ENCODE measurements around the gene DCK.
"Not testable (repeated sequence)": the region's sequence is repeated elsewhere in the genome, so short reads cannot be mapped to it uniquely, and the experiment has no call there.

The DCK gene

DNA sequence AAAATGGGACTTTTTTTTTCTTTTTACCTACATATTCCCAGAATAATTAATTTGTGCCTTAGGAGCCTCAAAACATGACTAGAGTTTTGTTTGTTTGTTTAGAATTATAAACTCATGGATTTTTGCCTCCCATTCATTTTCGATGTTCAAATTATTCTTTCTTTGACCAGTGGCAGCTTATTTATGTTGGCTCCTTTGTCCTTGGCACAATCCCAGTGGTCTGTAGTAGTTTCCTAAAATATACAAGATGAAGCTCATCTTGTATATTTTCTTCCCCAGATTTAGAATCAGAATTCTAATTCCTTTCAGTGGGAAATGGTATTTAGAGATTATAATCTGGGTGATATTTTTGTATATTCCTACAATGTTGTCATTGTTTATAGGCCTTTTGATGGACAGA lies 27.2 kb downstream of the DCK start:
- H3K27me3 Mint-ChIP-seq (ENCODE audit: low read depth, poor library complexity) = no peaks in the 10 kb centered on the region
- no peak for TF ChIP-seq CTCF (IDR thresholded peaks at IDR 0.05)
- no peak overlapping the region for H3K27ac Mint-ChIP-seq
- peaks cover 32% of the 10 kb centered on the region for H3K9me3 Mint-ChIP-seq
- H3K4me3 Mint-ChIP-seq = no peak overlapping the region
- H3K4me1 Mint-ChIP-seq = no peaks in the 10 kb centered on the region
- DNase-seq = no peak
- peaks cover 70% of the 10 kb centered on the region for H3K36me3 Mint-ChIP-seq (ENCODE audit: low read depth)

DNA sequence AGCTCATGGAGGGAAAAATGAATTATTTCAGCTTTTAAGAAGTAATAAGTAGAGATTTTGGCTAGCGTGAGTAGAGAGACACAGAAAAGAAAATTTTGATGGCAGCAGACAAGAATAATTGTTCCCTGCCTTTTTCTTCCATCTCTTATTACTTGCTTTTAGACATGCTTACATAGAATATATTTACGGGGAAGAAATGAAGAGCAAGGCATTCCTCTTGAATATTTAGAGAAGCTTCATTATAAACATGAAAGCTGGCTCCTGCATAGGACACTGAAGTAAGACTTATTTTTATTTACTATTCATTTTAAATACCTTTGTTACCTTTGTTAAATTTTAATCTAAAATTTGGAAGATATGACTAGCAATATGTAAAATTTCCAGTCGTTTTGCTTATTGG lies 32.2 kb downstream of the DCK start:
- DNase-seq = no peak
- no peak for TF ChIP-seq CTCF (IDR thresholded peaks at IDR 0.05)
- Mint-ChIP-seq H3K9me3 (peaks cover 2% of the 10 kb centered on the region), H3K4me1 (no peaks in the 10 kb centered on the region), H3K27ac (no peak overlapping the region), H3K27me3 (ENCODE audit: low read depth, poor library complexity) (no peaks in the 10 kb centered on the region), H3K4me3 (no peak overlapping the region), H3K36me3 (ENCODE audit: low read depth) (peaks cover 53% of the 10 kb centered on the region)

DNA sequence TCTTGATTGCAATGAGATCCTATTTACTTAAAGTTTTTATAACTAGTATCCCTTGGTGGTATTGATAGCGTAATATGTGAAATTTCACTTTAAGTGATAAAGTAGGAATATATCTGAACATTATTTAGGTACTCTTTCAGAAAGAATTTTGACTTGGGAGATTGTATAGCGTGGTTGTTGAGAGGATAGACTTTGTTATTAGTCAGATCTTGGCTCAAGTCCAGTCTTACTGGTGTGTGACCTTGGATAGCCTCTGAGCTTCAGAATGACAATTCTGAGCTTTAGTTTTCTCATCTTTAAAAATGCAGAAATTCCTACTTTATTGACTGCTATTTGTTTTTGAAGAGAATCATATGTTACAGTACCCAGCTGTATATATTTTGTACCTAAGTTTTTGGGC lies 32.6 kb downstream of the DCK start:
- no peak for DNase-seq
- TF ChIP-seq CTCF (IDR thresholded peaks at IDR 0.05) = no peak
- H3K27me3 Mint-ChIP-seq (ENCODE audit: low read depth, poor library complexity) = no peaks in the 10 kb centered on the region
- H3K27ac Mint-ChIP-seq = no peak overlapping the region
- H3K9me3 Mint-ChIP-seq = no peaks in the 10 kb centered on the region
- no peaks in the 10 kb centered on the region for H3K4me1 Mint-ChIP-seq
- no peak overlapping the region for H3K4me3 Mint-ChIP-seq
- peaks cover 55% of the 10 kb centered on the region for H3K36me3 Mint-ChIP-seq (ENCODE audit: low read depth)

DNA sequence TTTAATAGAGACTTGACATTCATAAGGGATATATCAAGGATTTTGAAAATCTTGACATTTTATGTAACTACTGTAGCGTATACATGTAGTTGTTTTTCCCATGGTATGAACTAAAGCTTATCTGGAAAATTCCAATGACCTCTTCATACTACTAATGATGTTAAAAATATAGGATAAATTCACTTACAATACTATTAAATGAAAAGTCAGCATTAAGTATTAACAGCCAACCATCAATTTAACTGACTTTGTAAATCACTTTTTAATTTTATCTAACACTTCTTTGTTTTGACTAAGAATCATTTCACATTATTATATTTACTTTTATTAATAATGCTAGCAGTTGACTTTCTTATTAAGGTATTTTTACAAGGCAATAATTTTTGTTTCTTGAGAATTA lies 34.2 kb downstream of the DCK start:
- Mint-ChIP-seq H3K4me3 (no peak overlapping the region), H3K27ac (no peak overlapping the region), H3K36me3 (ENCODE audit: low read depth) (peaks cover 52% of the 10 kb centered on the region), H3K27me3 (ENCODE audit: low read depth, poor library complexity) (no peaks in the 10 kb centered on the region), H3K4me1 (no peaks in the 10 kb centered on the region), H3K9me3 (no peaks in the 10 kb centered on the region)
- DNase-seq = no peak
- TF ChIP-seq CTCF (IDR thresholded peaks at IDR 0.05) = no peak

DNA sequence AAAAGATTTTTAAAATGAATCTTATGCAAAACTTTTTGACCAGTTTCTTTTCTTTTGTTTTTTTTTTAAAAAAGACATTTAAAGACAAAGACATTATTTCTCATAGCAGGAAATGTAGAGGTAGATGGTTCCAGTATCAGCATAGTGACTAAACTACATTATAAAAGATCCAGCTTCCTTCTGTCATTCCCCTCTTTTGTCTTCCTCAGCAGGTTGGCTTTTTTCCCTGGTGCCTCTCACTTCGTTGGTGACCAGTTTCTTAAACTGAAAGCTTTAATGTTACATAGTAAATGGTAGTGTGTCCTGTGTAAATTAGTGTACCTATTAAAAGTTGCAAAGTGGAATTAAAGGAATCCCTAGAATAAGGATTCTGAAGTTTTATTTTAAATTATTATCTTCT lies 36.1 kb downstream of the DCK start:
- Mint-ChIP-seq H3K4me1 (no peaks in the 10 kb centered on the region), H3K36me3 (ENCODE audit: low read depth) (peaks cover 43% of the 10 kb centered on the region), H3K9me3 (no peaks in the 10 kb centered on the region), H3K27me3 (ENCODE audit: low read depth, poor library complexity) (no peaks in the 10 kb centered on the region), H3K4me3 (no peak overlapping the region), H3K27ac (no peak overlapping the region)
- TF ChIP-seq CTCF (IDR thresholded peaks at IDR 0.05) = no peak
- DNase-seq = no peak

GRCh38 chr4:71032106-71032505 lies 38.7 kb downstream of the DCK start:
- H3K4me1 Mint-ChIP-seq, DNase-seq: not testable (repeated sequence)

More at GRCh38 chr4:71032106-71032505, 38.7 kb downstream of the DCK start:
- not testable (repeated sequence) for H3K27me3 Mint-ChIP-seq (ENCODE audit: low read depth, poor library complexity); H3K4me3 Mint-ChIP-seq; H3K9me3 Mint-ChIP-seq
- H3K27ac Mint-ChIP-seq = peak overlapping the region; percentile 43
- peaks cover 31% of the 10 kb centered on the region for H3K36me3 Mint-ChIP-seq (ENCODE audit: low read depth)

Measured in nephron progenitor cell (in vitro differentiated cells).